Immature natural killer cell (primary cell): ENCODE results near the gene CHST12. TPM values are rescaled to one million over a fixed set of nuclear protein-coding genes. Genes with fewer than 3 reads are reported as not detected.
A peak's percentile ranks its signal among the peaks of the same experiment; 100 is the strongest.
"Not testable (repeated sequence)": the region's sequence is repeated elsewhere in the genome, so short reads cannot be mapped to it uniquely, and the experiment has no call there.

Source experiments
- DNase-seq, 3 donors: peaks; one replicate each; pipeline ENCODE4 v3.0.0; 2022; ENCODE audit warnings: mixed read lengths in 1 of 3
- H3K27ac Mint-ChIP-seq, 6 donors: one replicate each; pipeline ENCODE4 v1.8.0; 2020; ENCODE audit warnings: mixed read lengths in 6 of 6, mild to moderate bottlenecking in 5 of 6, inconsistent platforms in 4 of 6, moderate library complexity in 3 of 6
- H3K27me3 Mint-ChIP-seq, 3 donors: one replicate each; pipeline ENCODE4 v1.8.0; 2020 to 2021; ENCODE audit warnings: low read depth in 3 of 3, mild to moderate bottlenecking in 3 of 3, mixed read lengths in 3 of 3, moderate library complexity in 3 of 3, inconsistent platforms in 1 of 3
- H3K36me3 Mint-ChIP-seq, 3 donors: one replicate each; pipeline ENCODE4 v1.8.0; 2020; ENCODE audit warnings: mixed read lengths in 3 of 3, inconsistent platforms in 2 of 3, mild to moderate bottlenecking in 2 of 3
- H3K4me1 Mint-ChIP-seq, 2 donors: one replicate each; pipeline ENCODE4 v1.8.0; 2020; ENCODE audit warnings: inconsistent platforms in 2 of 2, mild to moderate bottlenecking in 2 of 2, mixed read lengths in 2 of 2, moderate library complexity in 1 of 2
- H3K4me3 Mint-ChIP-seq, 5 donors: one replicate each; pipeline ENCODE4 v1.8.0; 2020; ENCODE audit warnings: mild to moderate bottlenecking in 5 of 5, mixed read lengths in 5 of 5, inconsistent platforms in 3 of 5, moderate library complexity in 3 of 5
- H3K9me3 Mint-ChIP-seq, 6 donors: one replicate each; pipeline ENCODE4 v1.8.0; 2020; ENCODE audit warnings: mild to moderate bottlenecking in 6 of 6, mixed read lengths in 6 of 6, inconsistent platforms in 4 of 6, moderate library complexity in 3 of 6
- polyA plus RNA-seq, 3 donors: library from polyadenylated mRNA; unstranded; fragments of 300-500 nt; fragmentation: Illumina TruSeq; gene quantifications; one replicate each; pipeline ENCODE4 v1.2.3, GENCODE V29; 2021

CHST12 gene
- polyA plus RNA-seq, 3 donors from 2014 or later = 88.9 to 172 (median 93.4) TPM

DNA sequence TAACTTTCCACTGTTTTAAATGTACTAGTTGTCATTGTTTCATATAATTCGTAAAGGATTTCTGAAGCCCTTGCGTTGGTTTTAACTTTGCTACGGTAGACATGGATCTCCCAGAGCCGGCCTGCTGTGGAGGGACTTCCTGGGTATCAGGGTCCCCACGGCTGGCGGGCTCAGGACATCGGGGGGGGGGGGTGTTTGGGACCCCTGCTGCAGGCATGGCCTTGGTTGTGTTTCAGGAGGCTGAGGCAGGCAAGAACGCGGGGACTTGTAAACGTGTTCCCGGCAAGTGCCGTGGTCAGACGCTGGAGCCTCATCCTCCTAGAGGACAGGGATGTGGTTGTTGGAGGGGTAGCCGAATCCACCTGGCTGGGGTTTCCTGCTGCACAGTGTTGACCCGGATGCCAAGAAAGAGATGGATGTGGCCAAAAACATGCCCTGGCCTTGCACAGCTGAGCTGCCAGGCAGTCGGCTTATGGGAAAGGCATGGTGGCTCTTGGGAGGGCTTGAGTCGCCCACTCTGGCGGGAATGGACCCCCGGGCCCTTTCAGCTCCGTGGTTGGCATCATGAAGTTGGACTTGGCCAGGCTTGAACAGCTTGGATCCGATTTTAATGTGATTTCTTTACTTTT is 21.4 kb upstream of the CHST12 start:
- H3K27me3 Mint-ChIP-seq = peaks cover 3 to 15% (median 14%) of the 10 kb centered on the region in 3 donors
- no peak overlapping the region for H3K4me3 Mint-ChIP-seq
- H3K9me3 Mint-ChIP-seq = no peaks in the 10 kb centered on the region
- peaks cover 0 to 5% of the 10 kb centered on the region in 2 donors for H3K4me1 Mint-ChIP-seq
- H3K27ac Mint-ChIP-seq = peak overlapping the region in 1 of 6 donors; percentile 21
- DNase-seq = no peak
- peaks cover 15 to 28% (median 25%) of the 10 kb centered on the region in 3 donors for H3K36me3 Mint-ChIP-seq

DNA sequence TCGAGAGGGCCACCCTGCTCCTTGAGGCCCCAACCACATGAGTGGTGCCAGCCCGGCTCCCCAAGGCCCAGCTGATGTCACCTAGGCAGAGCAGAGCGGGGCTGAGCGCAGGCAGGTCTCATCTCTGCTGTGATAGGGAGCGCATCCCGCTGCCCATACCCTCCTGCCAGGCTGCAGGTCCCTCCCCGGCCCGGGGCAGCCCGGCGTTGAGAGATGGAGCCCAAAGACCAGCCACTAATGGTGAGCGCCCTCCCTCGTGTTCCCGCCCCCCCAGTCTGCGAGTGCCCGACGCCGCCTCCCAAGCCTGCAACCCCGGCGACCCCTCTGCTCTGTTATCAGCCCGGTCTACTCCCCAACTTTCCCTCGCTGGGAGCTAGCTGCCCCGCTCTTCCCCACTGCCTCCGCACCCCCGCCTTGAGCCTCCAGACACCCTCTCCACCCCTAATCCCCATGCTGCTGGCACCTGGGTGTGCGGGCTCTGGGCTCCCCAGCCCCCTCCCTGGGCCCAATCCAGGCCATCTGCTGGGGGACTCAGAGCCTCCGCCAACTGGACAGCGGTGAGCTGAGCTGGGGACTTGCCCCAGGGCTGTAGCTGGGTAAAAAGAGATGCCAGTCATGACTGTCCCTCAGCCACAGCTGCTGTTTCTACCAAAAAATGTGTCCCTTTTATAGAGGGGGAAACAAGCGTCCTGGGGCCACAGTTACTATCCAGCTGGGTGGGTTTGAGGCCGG is 19.7 kb upstream of the CHST12 start:
- no peak for DNase-seq
- H3K4me3 Mint-ChIP-seq = no peak overlapping the region
- H3K36me3 Mint-ChIP-seq = peaks cover 7 to 25% (median 16%) of the 10 kb centered on the region in 3 donors
- H3K9me3 Mint-ChIP-seq = no peaks in the 10 kb centered on the region
- H3K27ac Mint-ChIP-seq = no peak overlapping the region
- peaks cover 3 to 11% (median 10%) of the 10 kb centered on the region in 3 donors for H3K27me3 Mint-ChIP-seq
- H3K4me1 Mint-ChIP-seq = no peaks in the 10 kb centered on the region

DNA sequence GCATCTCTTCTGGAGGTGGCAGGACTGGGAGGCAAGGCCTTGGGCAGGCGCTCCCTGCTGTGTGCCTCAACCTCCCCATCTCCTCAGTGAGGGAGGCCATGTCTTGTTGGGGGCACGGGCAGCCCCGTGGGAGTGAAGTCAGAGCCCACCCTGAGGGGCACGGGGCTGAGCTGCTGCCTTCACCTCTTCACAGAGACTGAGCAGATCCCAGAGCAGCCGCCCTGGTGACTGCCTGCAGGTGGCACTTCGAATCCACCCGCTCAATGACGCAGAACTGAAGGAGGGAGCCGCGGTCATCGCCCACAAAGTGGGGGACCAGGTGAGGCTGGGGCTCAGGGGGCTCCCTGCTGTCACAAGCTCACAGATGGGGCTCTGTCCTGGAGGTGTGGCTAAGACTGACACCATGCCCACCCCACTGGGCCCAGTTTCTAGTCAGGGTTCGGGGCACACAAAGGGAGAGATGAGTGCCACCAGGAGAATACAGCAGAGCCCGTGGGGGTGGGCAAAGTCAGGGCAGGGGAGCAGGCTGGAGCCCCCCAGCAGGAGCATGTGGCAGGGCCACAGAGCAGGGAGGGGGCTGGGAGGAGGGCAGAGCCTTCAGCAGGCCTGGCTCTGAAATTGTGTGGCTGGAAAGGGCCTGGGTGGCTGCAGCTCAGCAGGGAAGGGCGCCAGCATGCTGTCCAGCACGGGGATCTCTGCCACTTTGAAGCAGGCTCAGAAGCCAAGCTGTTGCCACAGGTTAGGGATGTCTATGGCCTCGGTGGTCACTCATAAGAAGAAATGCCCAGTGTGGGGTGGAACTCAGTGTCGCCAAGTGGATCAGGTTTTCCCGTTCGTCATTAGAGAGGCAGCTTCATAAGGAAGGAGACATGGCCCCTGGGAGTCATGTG is 18.8 kb upstream of the CHST12 start:
- H3K27me3 Mint-ChIP-seq = peaks cover 3 to 9% (median 5%) of the 10 kb centered on the region in 3 donors
- peaks cover 7 to 21% (median 10%) of the 10 kb centered on the region in 3 donors for H3K36me3 Mint-ChIP-seq
- DNase-seq = no peak
- no peak overlapping the region for H3K4me3 Mint-ChIP-seq
- no peaks in the 10 kb centered on the region for H3K4me1 Mint-ChIP-seq
- peak overlapping the region in 3 of 6 donors; percentile 12 to 56 (median 50) for H3K27ac Mint-ChIP-seq
- no peaks in the 10 kb centered on the region for H3K9me3 Mint-ChIP-seq

DNA sequence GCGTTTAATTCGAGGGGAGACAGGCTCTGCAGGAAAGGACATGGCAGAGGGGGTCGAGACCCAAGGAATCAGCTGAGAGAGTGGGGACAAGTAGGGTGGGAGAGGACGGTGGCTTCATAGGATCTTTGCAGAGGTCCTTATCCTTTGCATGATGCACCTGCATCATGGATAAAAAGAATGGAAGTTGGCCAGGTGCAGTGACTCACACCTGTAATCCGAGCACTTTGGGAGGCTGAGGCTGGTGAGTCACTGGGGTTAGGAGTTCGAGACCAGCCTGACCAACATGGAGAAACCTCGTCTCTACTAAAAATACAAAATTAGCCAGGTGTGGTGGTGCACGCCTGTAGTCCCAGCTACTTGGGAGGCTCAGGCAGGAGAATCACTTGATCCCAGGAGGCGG is 17.3 kb upstream of the CHST12 start:
- peak overlapping the region in 1 of 6 donors; percentile 31 for H3K27ac Mint-ChIP-seq
- not testable (repeated sequence) for H3K4me3 Mint-ChIP-seq, H3K36me3 Mint-ChIP-seq, H3K9me3 Mint-ChIP-seq, H3K4me1 Mint-ChIP-seq, DNase-seq, H3K27me3 Mint-ChIP-seq

DNA sequence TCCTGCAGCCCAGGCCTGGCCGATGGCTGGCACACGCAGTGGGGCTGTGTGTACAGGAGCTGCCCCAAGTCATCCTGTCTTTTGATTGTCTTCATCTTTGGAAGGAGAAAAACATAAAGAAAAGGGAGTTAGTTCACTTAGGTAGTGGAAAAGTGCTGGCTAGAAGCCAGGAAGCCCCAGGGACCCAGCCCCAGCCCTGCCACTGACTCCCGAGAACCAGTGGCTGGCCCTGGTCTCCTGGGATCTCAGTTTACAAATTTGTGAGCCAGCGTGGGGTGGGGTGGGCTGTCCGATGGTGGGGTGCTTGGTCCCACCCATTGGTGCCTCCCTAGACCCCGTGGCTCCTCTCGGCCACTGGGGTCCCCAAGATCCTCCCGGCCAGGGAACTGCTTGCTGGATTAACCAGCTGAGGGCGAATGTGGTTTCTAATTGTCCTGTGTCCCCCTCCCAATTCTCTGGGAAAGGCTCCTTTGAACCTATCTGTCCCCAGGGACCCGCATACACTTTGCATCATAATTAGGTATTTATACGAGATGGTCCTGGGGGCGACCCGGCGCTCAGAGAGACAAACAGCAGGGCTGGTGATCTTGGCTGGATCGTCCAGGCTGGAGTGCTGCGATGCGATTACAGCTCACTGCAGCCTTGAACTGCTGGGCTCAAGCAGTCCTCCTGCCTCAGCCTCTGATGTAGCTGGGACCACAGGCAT is 16.3 kb upstream of the CHST12 start:
- H3K4me1 Mint-ChIP-seq = peaks cover 0 to 1% of the 10 kb centered on the region in 2 donors
- no peaks in the 10 kb centered on the region for H3K9me3 Mint-ChIP-seq
- H3K27me3 Mint-ChIP-seq = peaks cover 0 to 7% (median 3%) of the 10 kb centered on the region in 3 donors
- H3K36me3 Mint-ChIP-seq = peaks cover 0 to 3% (median 0%) of the 10 kb centered on the region in 3 donors
- H3K4me3 Mint-ChIP-seq = no peak overlapping the region
- no peak for DNase-seq
- no peak overlapping the region for H3K27ac Mint-ChIP-seq

DNA sequence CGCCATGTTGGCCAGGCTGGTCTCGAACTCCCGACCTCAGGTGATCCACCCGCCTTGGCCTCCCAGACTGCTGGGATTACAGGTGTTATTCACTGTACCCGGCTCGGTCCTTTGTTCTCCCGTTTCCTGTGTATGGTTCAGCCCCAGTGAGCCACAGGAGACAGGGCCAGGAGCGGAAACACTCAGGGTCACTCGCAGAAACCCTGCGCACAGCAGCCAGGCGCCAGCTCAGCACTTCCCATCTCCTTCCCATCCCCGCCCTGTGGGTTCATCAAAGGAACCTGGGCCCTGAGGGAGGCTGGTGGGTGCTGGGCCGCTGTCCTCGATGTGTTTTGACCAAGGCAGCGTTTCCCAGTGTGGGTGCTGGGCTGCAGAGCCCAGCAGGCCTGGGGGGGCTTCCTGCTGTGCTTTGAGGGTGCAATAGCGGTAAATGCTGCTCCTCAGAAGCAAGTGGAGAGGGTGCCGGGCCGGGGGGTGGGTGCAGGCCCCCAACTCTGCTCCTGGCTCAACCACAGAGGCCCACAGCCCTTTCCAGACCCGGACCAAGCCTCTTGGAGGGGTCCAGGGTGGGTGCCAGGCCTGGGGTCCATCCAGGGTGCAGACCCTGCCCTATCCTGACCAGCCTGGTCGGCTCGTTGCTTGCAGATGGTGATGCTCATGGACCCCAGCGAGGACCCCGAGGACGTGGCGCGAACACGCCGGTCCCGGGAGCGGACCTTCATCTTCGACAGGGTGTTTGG is 15.3 kb upstream of the CHST12 start:
- peaks cover 0 to 5% (median 3%) of the 10 kb centered on the region in 3 donors for H3K27me3 Mint-ChIP-seq
- no peak overlapping the region for H3K4me3 Mint-ChIP-seq
- no peak for DNase-seq
- H3K4me1 Mint-ChIP-seq = peaks cover 0 to 1% of the 10 kb centered on the region in 2 donors
- H3K36me3 Mint-ChIP-seq = peaks cover 0 to 3% (median 0%) of the 10 kb centered on the region in 3 donors
- H3K27ac Mint-ChIP-seq = no peak overlapping the region
- H3K9me3 Mint-ChIP-seq = no peaks in the 10 kb centered on the region

DNA sequence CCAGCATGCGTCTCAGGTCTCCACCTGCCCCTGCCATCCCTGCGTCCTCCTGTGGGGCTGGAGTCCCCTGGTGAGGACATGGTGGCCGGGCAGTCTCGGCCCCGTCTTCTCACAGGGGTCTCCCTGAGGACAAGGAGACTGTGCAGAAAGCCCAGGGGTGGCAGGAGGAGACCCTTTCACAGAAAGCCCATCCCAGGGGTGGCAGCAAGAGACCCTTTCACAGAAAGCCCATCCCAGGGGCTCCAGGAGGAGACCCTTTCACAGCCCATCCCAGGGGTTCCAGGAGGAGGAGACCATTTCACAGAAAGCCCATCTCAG is 14.8 kb upstream of the CHST12 start:
- Mint-ChIP-seq H3K36me3 (peaks cover 0 to 3% (median 0%) of the 10 kb centered on the region in 3 donors), H3K4me1 (peaks cover 0 to 5% of the 10 kb centered on the region in 2 donors), H3K4me3 (no peak overlapping the region), H3K27ac (no peak overlapping the region), H3K27me3 (peaks cover 0 to 5% (median 2%) of the 10 kb centered on the region in 3 donors), H3K9me3 (no peaks in the 10 kb centered on the region)
- no peak for DNase-seq

DNA sequence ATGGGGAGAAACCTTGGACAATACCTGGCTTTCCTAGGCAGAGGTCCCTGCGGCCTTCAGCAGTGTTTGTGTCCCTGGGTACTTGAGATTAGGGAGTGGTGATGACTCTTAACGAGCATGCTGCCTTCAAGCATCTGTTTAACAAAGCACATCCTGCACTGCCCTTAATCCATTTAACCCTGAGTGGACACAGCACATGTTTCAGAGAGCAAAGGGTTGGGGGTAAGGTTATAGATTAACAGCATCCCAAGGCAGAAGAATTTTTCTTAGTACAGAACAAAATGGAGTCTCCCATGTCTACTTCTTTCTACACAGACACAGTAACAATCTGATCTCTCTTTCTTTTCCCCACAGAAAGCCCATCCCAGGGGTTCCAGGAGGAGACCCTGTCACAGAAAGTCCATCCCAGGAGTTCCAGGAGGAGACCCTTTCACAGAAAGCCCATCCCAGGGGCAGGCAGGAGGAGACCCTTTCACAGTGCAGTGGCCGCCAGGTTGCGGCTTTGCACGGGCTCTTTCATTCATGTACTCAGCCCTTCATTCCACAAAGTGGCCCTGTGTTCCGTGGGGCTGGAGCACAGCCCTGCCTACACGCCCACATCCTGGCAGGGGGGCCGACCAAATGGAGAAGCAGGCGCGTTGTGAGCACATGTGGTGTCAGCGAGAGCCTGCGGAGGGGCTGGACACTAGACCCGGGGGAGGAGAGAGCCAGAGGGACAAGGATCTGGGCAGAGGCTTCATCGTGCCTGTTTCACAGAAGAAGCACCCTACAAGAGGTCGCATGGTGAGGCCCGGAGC is 13.2 kb upstream of the CHST12 start:
- H3K36me3 Mint-ChIP-seq, DNase-seq, H3K27me3 Mint-ChIP-seq, H3K27ac Mint-ChIP-seq, H3K4me3 Mint-ChIP-seq, H3K9me3 Mint-ChIP-seq, H3K4me1 Mint-ChIP-seq: not testable (repeated sequence)

DNA sequence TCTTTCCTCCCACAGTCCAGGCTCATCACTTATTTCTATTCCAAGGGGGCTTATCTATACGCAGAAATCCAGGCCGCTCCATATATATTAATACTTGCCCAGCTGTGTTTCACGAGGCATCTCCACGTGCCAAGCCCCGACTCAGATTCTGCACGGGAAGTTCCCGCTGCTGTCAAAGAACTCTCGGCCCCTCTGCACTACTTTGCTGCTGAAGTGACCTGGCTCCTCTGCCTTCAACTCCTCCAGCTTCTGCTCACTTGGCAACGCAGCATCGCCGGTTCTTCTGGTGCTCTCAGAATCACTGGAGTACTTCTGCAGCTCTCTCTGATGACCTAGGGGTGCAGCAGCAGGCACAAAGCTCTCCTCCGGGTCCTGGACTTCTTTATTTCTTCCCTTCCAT is 9.7 kb upstream of the CHST12 start:
- Mint-ChIP-seq H3K27ac (no peak overlapping the region), H3K4me3 (no peak overlapping the region), H3K4me1 (peaks cover 8 to 17% of the 10 kb centered on the region in 2 donors), H3K36me3 (no peaks in the 10 kb centered on the region), H3K9me3 (no peaks in the 10 kb centered on the region), H3K27me3 (peaks cover 0 to 2% (median 1%) of the 10 kb centered on the region in 3 donors)
- DNase-seq = no peak

DNA sequence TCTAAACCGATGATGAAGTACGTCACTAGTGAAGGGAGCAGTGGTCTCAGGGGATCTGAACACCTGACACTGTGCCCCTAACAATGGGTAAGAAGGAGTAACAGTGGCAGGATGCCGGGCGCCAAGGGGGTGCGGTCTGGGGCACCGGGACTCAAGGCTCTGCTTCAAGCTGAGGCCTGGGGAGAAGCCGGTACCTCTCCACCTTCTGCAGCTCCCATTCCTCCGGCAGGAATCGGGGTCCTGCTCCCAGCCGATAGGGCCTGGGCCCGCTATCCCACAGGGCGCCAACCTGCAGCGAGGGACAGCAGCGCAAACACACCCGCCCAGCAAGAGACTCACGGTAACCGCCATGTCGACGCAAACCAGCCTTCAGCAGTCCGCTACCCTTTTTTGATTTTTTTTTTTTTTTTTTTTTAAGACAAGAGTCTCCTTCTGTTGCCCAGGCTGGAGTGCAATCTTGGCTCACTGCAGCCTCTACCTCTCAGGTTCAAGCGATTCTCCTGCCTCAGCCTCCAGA is 8.8 kb upstream of the CHST12 start:
- H3K4me1 Mint-ChIP-seq = peaks cover 12 to 22% of the 10 kb centered on the region in 2 donors
- no peaks in the 10 kb centered on the region for H3K36me3 Mint-ChIP-seq
- H3K27ac Mint-ChIP-seq = no peak overlapping the region
- peaks cover 0 to 2% (median 1%) of the 10 kb centered on the region in 3 donors for H3K27me3 Mint-ChIP-seq
- H3K4me3 Mint-ChIP-seq = no peak overlapping the region
- H3K9me3 Mint-ChIP-seq = no peaks in the 10 kb centered on the region
- no peak for DNase-seq

DNA sequence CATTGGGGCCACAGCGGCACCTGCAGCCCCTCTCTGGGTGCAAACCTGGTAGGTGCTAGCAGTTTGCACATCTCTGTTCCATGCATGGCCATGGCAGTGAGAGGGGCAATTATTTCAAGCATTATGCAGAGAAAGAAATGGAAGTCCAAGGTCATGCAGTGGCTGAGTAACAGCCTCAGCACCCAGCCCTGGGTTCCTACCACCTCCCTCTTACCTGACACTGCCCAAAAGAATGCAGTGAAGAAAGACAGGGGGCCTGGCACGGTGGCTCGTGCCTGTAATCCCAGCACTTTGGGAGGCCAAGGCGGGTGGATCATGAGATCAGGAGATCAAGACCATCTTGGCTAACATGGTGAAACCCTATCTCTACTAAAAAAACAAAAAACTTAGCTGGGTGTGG is 4.9 kb upstream of the CHST12 start:
- no peaks in the 10 kb centered on the region for H3K36me3 Mint-ChIP-seq
- no peaks in the 10 kb centered on the region for H3K9me3 Mint-ChIP-seq
- H3K4me3 Mint-ChIP-seq = no peak overlapping the region
- DNase-seq = no peak
- peaks cover 33 to 34% of the 10 kb centered on the region in 2 donors for H3K4me1 Mint-ChIP-seq
- H3K27ac Mint-ChIP-seq = peak overlapping the region in 2 of 6 donors; percentile 45 to 50
- H3K27me3 Mint-ChIP-seq = peaks cover 5 to 8% (median 7%) of the 10 kb centered on the region in 3 donors
